Astrocyte (in vitro differentiated cells and primary cell): ENCODE results near the gene ANGPTL5. TPM values are rescaled to one million over a fixed set of nuclear protein-coding genes. Genes with fewer than 3 reads are reported as not detected.

Experiments
- DNase-seq: peaks from one replicate; pipeline ENCODE4 v3.0.0-alpha.2; 2010; ENCODE audit warnings: low read depth
- FAIRE-seq: peaks from 2 replicates; lab custom pipeline; 2011; peaks lifted over from hg19 to GRCh38; lab: Jason Lieb, UNC
- H2AFZ ChIP-seq: 2 replicates; pipeline ENCODE4 v1.6.0; 2012; ENCODE audit warnings: low read depth, low read length, inconsistent platforms
- H3K27ac ChIP-seq: 2 replicates; pipeline ENCODE4 v1.5.1; 2011; ENCODE audit warnings: low read depth, low read length, inconsistent platforms
- H3K27me3 ChIP-seq: 2 replicates; pipeline ENCODE4 v1.6.0; 2011; ENCODE audit warnings: low read length, inconsistent platforms; ENCODE audit not compliant: insufficient read depth
- H3K36me3 ChIP-seq: 2 replicates; pipeline ENCODE4 v1.5.1; 2011; ENCODE audit warnings: low read length, inconsistent platforms; ENCODE audit not compliant: insufficient read depth
- H3K4me1 ChIP-seq: 2 replicates; pipeline ENCODE4 v1.5.1; 2011; ENCODE audit warnings: low read length, inconsistent platforms; ENCODE audit not compliant: insufficient read depth
- H3K4me2 ChIP-seq: 2 replicates; pipeline ENCODE4 v1.6.0; 2012; ENCODE audit warnings: low read length, inconsistent platforms
- H3K4me3 ChIP-seq: 2 replicates; pipeline ENCODE4 v1.5.1; 2011; ENCODE audit warnings: low read depth, mild to moderate bottlenecking, low read length, inconsistent platforms; ENCODE audit not compliant: insufficient read depth
- H3K79me2 ChIP-seq: 2 replicates; pipeline ENCODE4 v1.6.0; 2012; ENCODE audit warnings: mild to moderate bottlenecking, low read length, inconsistent platforms; ENCODE audit not compliant: insufficient read depth
- H3K9ac ChIP-seq: 2 replicates; pipeline ENCODE4 v1.6.0; 2012; ENCODE audit warnings: mild to moderate bottlenecking, low read length, inconsistent platforms
- H3K9me3 ChIP-seq: 2 replicates; pipeline ENCODE4 v1.5.1; 2012; ENCODE audit warnings: low read depth, mild to moderate bottlenecking, low read length, inconsistent platforms; ENCODE audit not compliant: insufficient read depth
- H4K20me1 ChIP-seq: 2 replicates; pipeline ENCODE4 v1.6.0; 2012; ENCODE audit warnings: low read length, inconsistent platforms; ENCODE audit not compliant: insufficient read depth
- H3K27ac Mint-ChIP-seq: one replicate; pipeline ENCODE4 v1.8.0; 2021; ENCODE audit warnings: mild to moderate bottlenecking, mixed read lengths; ENCODE audit not compliant: unreplicated experiment
- H3K27me3 Mint-ChIP-seq: one replicate; pipeline ENCODE4 v1.8.0; 2021; ENCODE audit warnings: low read depth, mixed read lengths; ENCODE audit not compliant: unreplicated experiment
- H3K36me3 Mint-ChIP-seq: one replicate; pipeline ENCODE4 v1.8.0; 2021; ENCODE audit warnings: low read depth, mixed read lengths; ENCODE audit not compliant: unreplicated experiment
- H3K4me1 Mint-ChIP-seq: one replicate; pipeline ENCODE4 v1.8.0; 2021; ENCODE audit warnings: low read depth, mixed read lengths; ENCODE audit not compliant: unreplicated experiment
- H3K4me3 Mint-ChIP-seq: one replicate; pipeline ENCODE4 v1.8.0; 2021; ENCODE audit warnings: mild to moderate bottlenecking, moderate library complexity, mixed read lengths; ENCODE audit not compliant: unreplicated experiment
- H3K9me3 Mint-ChIP-seq: one replicate; pipeline ENCODE4 v1.8.0; 2021; ENCODE audit warnings: mild to moderate bottlenecking, mixed read lengths; ENCODE audit not compliant: unreplicated experiment
- EZH2 ChIP-seq: IDR thresholded peaks from 2 replicates; pipeline ENCODE4 v1.6.1; 2012; ENCODE audit warnings: mild to moderate bottlenecking, low read length, inconsistent platforms; ENCODE audit not compliant: insufficient read depth
- total RNA-seq: library from RNA; stranded (reverse); gene quantifications from 2 replicates; pipeline ENCODE4 v1.2.1, GENCODE V29; 2021
- TF ChIP-seq, protein P1 (sequence below): IDR thresholded peaks from 2 replicates; pipeline ENCODE4 v1.5.1; 2011; ENCODE audit warnings: low read depth, mild to moderate bottlenecking, inconsistent platforms, low read length, moderate library complexity; ENCODE audit not compliant: insufficient read depth

Gene ANGPTL5
- total RNA-seq, 1 donor from 2014 or later = not detected

GRCh38 chr11:101881586-101881985 lies 34.7 kb downstream of the ANGPTL5 start:
- no peaks in the 10 kb centered on the region for H3K36me3 Mint-ChIP-seq
- H3K4me1 Mint-ChIP-seq = no peaks in the 10 kb centered on the region
- H3K9me3 Mint-ChIP-seq = no peaks in the 10 kb centered on the region
- FAIRE-seq (no peak), DNase-seq (no peak)
- Histone ChIP-seq H4K20me1 (no peaks in the 10 kb centered on the region), H3K9ac (no peak overlapping the region), H3K4me2 (no peak overlapping the region), H3K4me3 (no peak overlapping the region), H3K79me2 (no peaks in the 10 kb centered on the region), H3K27ac (no peak overlapping the region), H3K9me3 (no peaks in the 10 kb centered on the region), H3K4me1 (no peaks in the 10 kb centered on the region), H2AFZ (no peak overlapping the region), H3K36me3 (no peaks in the 10 kb centered on the region), H3K27me3 (no peaks in the 10 kb centered on the region)
- no peak overlapping the region for H3K27ac Mint-ChIP-seq
- H3K27me3 Mint-ChIP-seq = no peaks in the 10 kb centered on the region
- no peak overlapping the region for H3K4me3 Mint-ChIP-seq
- TF ChIP-seq, protein P1, sequence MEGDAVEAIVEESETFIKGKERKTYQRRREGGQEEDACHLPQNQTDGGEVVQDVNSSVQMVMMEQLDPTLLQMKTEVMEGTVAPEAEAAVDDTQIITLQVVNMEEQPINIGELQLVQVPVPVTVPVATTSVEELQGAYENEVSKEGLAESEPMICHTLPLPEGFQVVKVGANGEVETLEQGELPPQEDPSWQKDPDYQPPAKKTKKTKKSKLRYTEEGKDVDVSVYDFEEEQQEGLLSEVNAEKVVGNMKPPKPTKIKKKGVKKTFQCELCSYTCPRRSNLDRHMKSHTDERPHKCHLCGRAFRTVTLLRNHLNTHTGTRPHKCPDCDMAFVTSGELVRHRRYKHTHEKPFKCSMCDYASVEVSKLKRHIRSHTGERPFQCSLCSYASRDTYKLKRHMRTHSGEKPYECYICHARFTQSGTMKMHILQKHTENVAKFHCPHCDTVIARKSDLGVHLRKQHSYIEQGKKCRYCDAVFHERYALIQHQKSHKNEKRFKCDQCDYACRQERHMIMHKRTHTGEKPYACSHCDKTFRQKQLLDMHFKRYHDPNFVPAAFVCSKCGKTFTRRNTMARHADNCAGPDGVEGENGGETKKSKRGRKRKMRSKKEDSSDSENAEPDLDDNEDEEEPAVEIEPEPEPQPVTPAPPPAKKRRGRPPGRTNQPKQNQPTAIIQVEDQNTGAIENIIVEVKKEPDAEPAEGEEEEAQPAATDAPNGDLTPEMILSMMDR = no peak
- no peak for TF ChIP-seq EZH2

- H3K27me3 ChIP-seq = no peaks in the 10 kb centered on the region
- H3K36me3 ChIP-seq = no peaks in the 10 kb centered on the region
- no peaks in the 10 kb centered on the region for H3K9me3 ChIP-seq
- H3K9ac ChIP-seq = no peak overlapping the region
- TF ChIP-seq, protein P1 = peak; percentile 68
- TF ChIP-seq EZH2 = no peak
- H3K79me2 ChIP-seq = no peaks in the 10 kb centered on the region
- H3K4me3 ChIP-seq = no peak overlapping the region
- DNase-seq (peak; percentile 64), FAIRE-seq (peak; percentile 68)
- H3K4me1 ChIP-seq = no peaks in the 10 kb centered on the region
- Mint-ChIP-seq H3K27ac (no peak overlapping the region), H3K4me3 (no peak overlapping the region), H3K4me1 (no peaks in the 10 kb centered on the region), H3K9me3 (no peaks in the 10 kb centered on the region), H3K36me3 (no peaks in the 10 kb centered on the region), H3K27me3 (no peaks in the 10 kb centered on the region)
- no peaks in the 10 kb centered on the region for H4K20me1 ChIP-seq
- no peak overlapping the region for H3K27ac ChIP-seq
- no peak overlapping the region for H2AFZ ChIP-seq
- H3K4me2 ChIP-seq = no peak overlapping the region
Observed at GRCh38 chr11:101880222-101880621, 36.1 kb downstream of the ANGPTL5 start.

- no peaks in the 10 kb centered on the region for H3K9me3 ChIP-seq
- no peak overlapping the region for H3K9ac ChIP-seq
- H3K27ac Mint-ChIP-seq = no peak overlapping the region
- no peak overlapping the region for H3K4me2 ChIP-seq
- H3K4me1 Mint-ChIP-seq = peaks cover 6% of the 10 kb centered on the region
- H3K4me3 Mint-ChIP-seq = no peak overlapping the region
- H4K20me1 ChIP-seq = no peaks in the 10 kb centered on the region
- H3K27me3 ChIP-seq = no peaks in the 10 kb centered on the region
- FAIRE-seq (no peak), DNase-seq (no peak)
- no peak overlapping the region for H3K27ac ChIP-seq
- H3K36me3 Mint-ChIP-seq = no peaks in the 10 kb centered on the region
- no peak for TF ChIP-seq EZH2
- TF ChIP-seq, protein P1 = no peak
- no peaks in the 10 kb centered on the region for H3K79me2 ChIP-seq
- no peaks in the 10 kb centered on the region for H3K9me3 Mint-ChIP-seq
- H2AFZ ChIP-seq = no peak overlapping the region
- no peaks in the 10 kb centered on the region for H3K36me3 ChIP-seq
- peaks cover 20% of the 10 kb centered on the region for H3K4me1 ChIP-seq
- H3K4me3 ChIP-seq = no peak overlapping the region
- H3K27me3 Mint-ChIP-seq = no peaks in the 10 kb centered on the region
Observed at GRCh38 chr11:101872171-101872882, 44.0 kb downstream of the ANGPTL5 start.
